ENCODE results near the gene SCFD1.

SCFD1 gene

DNA sequence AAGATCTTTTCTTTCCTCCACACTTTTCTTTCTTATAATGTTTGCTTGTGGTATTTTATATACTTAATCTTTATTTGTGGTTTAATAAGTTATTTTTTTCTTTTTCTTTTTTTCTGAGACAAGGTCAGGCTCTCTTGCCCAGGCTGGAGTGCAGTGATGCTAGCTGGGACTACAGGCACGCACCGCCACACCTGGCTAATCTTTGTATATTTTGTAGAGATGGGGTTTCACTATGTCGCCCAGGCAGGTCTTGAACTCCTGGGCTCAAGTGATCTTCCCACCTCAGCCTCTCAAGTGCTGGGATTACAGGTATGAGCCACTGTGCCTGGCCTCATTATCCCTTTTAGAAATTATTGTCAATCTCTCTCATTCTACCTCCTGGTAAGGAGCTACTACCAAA, 87.1 kb downstream of the SCFD1 start:
- Histone ChIP-seq H3K36me3 (ENCODE audit: control insufficient read depth, insufficient read depth, low read length) (no peaks in the 10 kb centered on the region), H3K27me3 (ENCODE audit: control insufficient read depth, insufficient read depth, low read length) (no peaks in the 10 kb centered on the region), H3K4me1 (no peaks in the 10 kb centered on the region), H2AFZ (no peak overlapping the region), H3K4me3 (ENCODE audit: low read depth, low read length) (no peak overlapping the region), H3K79me2 (no peaks in the 10 kb centered on the region), H3K9ac (no peak overlapping the region), H3K4me2 (ENCODE audit: low read length) (no peak overlapping the region), H3K9me3 (ENCODE audit: control insufficient read depth, low read length) (no peaks in the 10 kb centered on the region), H3K27ac (no peak overlapping the region)
- TF ChIP-seq, protein P1, sequence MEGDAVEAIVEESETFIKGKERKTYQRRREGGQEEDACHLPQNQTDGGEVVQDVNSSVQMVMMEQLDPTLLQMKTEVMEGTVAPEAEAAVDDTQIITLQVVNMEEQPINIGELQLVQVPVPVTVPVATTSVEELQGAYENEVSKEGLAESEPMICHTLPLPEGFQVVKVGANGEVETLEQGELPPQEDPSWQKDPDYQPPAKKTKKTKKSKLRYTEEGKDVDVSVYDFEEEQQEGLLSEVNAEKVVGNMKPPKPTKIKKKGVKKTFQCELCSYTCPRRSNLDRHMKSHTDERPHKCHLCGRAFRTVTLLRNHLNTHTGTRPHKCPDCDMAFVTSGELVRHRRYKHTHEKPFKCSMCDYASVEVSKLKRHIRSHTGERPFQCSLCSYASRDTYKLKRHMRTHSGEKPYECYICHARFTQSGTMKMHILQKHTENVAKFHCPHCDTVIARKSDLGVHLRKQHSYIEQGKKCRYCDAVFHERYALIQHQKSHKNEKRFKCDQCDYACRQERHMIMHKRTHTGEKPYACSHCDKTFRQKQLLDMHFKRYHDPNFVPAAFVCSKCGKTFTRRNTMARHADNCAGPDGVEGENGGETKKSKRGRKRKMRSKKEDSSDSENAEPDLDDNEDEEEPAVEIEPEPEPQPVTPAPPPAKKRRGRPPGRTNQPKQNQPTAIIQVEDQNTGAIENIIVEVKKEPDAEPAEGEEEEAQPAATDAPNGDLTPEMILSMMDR (IDR thresholded peaks at IDR 0.05): no peak

DNA sequence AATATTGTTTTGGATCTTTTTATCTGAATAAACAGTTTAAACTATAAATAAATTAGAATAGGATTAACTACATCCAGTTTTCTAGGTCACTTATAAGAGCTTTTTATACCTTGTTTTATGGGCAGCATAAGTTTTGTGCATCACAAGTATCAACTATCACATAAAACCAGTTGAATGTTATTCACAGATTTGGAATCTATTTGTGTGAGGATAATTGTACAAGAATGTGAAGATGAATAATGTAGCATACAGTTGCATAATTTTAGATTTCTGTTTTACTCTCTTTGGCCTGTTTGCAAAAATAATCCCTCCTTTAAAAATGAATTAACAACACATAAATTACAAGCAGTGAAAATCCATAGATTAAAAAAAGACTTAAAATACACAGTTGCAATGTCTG, 88.8 kb downstream of the SCFD1 start:
- TF ChIP-seq, protein P1 (IDR thresholded peaks at IDR 0.05): no peak
- Histone ChIP-seq H3K27me3 (ENCODE audit: control insufficient read depth, insufficient read depth, low read length) (no peaks in the 10 kb centered on the region), H3K4me3 (ENCODE audit: low read depth, low read length) (no peak overlapping the region), H3K9ac (no peak overlapping the region), H3K27ac (no peak overlapping the region), H3K4me1 (no peaks in the 10 kb centered on the region), H3K79me2 (no peaks in the 10 kb centered on the region), H3K9me3 (ENCODE audit: control insufficient read depth, low read length) (no peaks in the 10 kb centered on the region), H2AFZ (no peak overlapping the region), H3K36me3 (ENCODE audit: control insufficient read depth, insufficient read depth, low read length) (no peaks in the 10 kb centered on the region), H3K4me2 (ENCODE audit: low read length) (no peak overlapping the region)

DNA sequence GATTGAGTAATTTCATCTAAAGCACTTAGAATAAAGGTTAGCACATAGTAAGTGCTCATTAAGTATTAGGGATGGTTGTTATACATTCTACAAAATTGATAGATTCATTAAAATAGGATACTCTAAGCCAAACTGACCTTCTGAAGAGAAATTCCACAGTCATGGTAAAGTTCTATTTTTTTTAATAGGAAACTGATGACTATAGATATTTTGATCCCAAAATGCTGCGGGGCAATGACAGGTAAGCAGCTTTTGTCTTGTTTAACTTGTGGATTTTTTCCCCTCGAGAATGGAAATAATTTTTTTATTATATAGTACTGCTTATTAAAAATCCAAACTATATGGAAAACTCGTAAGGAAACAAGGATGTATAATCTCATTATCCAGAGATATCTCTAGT, 97.0 kb downstream of the SCFD1 start:
- H3K27me3 ChIP-seq (ENCODE audit: control insufficient read depth, insufficient read depth, low read length): no peaks in the 10 kb centered on the region
- no peak overlapping the region for H3K27ac ChIP-seq
- no peak overlapping the region for H2AFZ ChIP-seq
- H3K79me2 ChIP-seq: no peaks in the 10 kb centered on the region
- TF ChIP-seq, protein P1 (IDR thresholded peaks at IDR 0.05): no peak
- no peak overlapping the region for H3K9ac ChIP-seq
- H3K4me1 ChIP-seq: no peaks in the 10 kb centered on the region
- no peaks in the 10 kb centered on the region for H3K9me3 ChIP-seq (ENCODE audit: control insufficient read depth, low read length)
- no peaks in the 10 kb centered on the region for H3K36me3 ChIP-seq (ENCODE audit: control insufficient read depth, insufficient read depth, low read length)
- H3K4me3 ChIP-seq (ENCODE audit: low read depth, low read length): no peak overlapping the region
- no peak overlapping the region for H3K4me2 ChIP-seq (ENCODE audit: low read length)

DNA sequence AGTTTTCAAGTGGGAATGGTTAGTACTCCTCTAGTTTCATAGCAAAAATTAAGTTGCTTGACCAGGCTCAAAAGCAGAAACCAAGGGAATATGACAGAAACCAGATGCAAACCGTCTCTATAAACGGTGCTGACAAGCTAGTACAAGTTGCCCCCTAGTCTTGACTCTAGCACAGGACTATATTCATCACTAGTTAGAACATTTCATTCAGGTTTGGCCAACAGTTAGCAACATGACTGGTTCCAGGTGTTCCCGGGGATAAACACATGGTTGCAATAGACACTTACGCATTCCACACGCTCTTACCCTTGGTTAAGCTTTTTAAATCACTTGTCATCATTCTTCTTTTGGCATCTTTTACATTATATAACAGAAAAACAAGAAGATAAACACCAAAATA, 103.6 kb downstream of the SCFD1 start:
- no peaks in the 10 kb centered on the region for H3K4me1 ChIP-seq
- no peak overlapping the region for H3K9ac ChIP-seq
- TF ChIP-seq, protein P1 (IDR thresholded peaks at IDR 0.05): no peak
- H3K36me3 ChIP-seq (ENCODE audit: control insufficient read depth, insufficient read depth, low read length): no peaks in the 10 kb centered on the region
- no peaks in the 10 kb centered on the region for H3K9me3 ChIP-seq (ENCODE audit: control insufficient read depth, low read length)
- no peak overlapping the region for H3K27ac ChIP-seq
- no peak overlapping the region for H3K4me2 ChIP-seq (ENCODE audit: low read length)
- no peaks in the 10 kb centered on the region for H3K79me2 ChIP-seq
- no peak overlapping the region for H3K4me3 ChIP-seq (ENCODE audit: low read depth, low read length)
- no peak overlapping the region for H2AFZ ChIP-seq
- no peaks in the 10 kb centered on the region for H3K27me3 ChIP-seq (ENCODE audit: control insufficient read depth, insufficient read depth, low read length)

DNA sequence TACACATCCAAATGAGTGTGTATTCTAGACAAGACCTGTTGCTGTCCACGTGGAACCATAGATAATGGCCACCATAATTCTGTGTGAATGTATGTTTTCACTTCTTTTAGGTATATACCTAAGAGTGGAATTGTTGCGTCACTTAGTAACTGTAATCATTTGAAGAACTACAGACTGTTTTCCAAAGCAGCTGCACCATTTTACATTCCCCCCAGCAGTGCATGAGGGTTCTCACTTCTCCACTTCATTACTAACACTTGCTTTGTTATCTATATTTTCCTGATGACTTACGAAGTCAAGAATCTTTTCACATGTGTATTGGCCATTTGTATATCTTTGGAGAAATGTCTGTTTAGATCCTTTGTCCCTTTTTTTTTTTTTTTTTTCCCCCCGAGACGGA, 106.4 kb downstream of the SCFD1 start:
- TF ChIP-seq, protein P1 (IDR thresholded peaks at IDR 0.05): no peak
- H3K4me3 ChIP-seq (ENCODE audit: low read depth, low read length): no peak overlapping the region
- no peaks in the 10 kb centered on the region for H3K79me2 ChIP-seq
- H3K9ac ChIP-seq: no peak overlapping the region
- no peaks in the 10 kb centered on the region for H3K27me3 ChIP-seq (ENCODE audit: control insufficient read depth, insufficient read depth, low read length)
- H3K36me3 ChIP-seq (ENCODE audit: control insufficient read depth, insufficient read depth, low read length): no peaks in the 10 kb centered on the region
- H3K27ac ChIP-seq: no peak overlapping the region
- no peak overlapping the region for H3K4me2 ChIP-seq (ENCODE audit: low read length)
- no peaks in the 10 kb centered on the region for H3K9me3 ChIP-seq (ENCODE audit: control insufficient read depth, low read length)
- H2AFZ ChIP-seq: no peak overlapping the region
- no peaks in the 10 kb centered on the region for H3K4me1 ChIP-seq

Data from parathyroid adenoma (tissue), 2 donors.